Astrocyte of the hippocampus (primary cell): Measurements from ENCODE around the gene ZCCHC14.

Source experiments
- DNase-seq: peaks from one replicate; pipeline ENCODE4 v3.0.0; 2011; ENCODE audit warnings: low read depth, low spot score

ZCCHC14 gene

DNA sequence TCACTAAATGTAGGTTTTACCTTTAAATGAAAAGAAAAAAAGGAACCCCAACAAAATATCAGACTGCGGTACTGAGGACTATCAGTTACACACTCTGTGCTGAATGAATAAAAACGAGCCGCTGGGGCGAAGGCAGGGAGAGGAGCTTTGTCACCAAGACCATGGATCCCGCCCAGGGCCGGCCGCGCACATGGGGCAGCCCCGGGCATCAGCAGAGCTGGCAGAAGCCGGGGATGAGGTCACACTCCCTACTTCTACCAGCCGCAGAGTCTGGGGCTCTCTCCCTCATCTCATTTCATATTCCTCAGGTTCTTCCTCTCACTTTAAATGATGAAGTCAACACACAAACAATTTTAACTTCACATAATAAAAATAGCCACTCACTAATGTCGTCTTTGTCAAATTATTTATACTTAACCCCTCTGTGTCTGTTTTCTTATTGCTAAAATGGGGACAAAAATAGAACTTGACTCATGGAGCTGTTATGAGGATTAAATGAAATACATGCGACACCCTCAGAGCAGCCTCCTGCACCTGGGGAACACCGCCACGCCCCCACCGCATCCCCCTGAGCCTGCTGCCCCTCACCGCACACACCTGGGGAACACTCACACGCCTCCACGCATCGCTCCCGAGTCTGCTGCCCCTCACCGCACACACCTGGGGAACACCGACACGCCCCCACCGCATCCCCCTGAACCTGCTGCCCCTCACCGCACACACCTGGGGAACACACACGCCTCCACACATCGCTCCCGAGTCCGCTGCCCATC is 15.4 kb downstream of the ZCCHC14 start:
- peak; percentile 83 for DNase-seq

DNA sequence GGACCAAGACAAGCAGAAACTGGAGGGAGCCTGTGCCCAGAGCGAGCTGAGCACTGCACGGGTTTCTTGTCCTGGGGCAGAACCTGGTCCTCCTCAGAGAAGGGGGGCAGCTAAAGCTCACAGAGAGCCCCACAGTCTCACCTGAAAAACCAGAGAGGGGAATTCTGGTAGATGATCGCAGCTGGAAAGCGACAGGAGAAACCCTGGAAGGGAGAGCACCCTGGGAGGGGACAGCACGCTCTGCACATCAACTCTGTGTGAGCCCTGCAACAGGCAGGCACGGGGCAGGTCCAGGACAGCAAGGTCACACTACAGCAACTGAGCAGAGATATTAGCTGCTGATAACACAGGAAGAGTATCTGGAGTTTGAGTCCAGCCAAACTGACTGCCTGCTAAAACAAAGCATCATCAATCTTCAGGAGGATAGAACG is 18.2 kb downstream of the ZCCHC14 start:
- no peak for DNase-seq

DNA sequence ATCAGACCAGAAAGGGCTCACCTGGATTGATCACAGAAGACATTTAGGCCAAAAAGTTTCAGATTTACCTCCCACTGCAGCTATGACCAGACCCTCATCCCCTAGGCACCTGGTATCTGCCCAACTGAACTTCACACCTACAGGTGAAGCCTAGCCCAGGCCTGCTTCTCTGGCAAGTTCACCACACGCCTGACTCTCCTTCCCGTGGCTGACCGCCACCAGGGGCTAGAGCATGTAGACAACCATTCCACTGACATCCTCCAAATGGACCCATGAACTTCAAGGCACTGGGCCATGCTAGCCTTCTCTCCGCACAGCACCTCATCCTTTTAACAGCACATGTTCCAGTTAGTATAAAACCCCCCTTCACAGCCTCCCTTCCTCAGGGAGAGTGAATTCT is 18.8 kb downstream of the ZCCHC14 start:
- no peak for DNase-seq

DNA sequence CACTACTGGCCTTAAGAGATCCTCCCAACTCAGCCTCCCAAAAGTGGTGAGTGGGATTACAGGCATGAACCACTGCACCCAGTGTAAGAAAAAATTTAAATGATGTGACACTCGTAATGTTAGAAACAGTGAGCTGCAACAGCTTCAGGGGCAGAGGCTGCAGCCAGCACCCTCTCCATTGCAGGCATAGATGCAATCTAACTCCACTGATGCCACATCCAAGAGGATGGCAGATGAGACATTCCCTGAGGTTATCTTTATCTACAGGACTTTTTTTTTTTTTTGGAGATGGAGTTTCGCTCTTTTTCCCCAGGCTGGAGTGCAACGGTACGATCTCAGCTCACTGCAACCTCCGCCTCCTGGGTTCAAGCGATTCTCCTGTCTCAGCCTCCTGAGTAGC is 19.9 kb downstream of the ZCCHC14 start:
- no peak for DNase-seq

DNA sequence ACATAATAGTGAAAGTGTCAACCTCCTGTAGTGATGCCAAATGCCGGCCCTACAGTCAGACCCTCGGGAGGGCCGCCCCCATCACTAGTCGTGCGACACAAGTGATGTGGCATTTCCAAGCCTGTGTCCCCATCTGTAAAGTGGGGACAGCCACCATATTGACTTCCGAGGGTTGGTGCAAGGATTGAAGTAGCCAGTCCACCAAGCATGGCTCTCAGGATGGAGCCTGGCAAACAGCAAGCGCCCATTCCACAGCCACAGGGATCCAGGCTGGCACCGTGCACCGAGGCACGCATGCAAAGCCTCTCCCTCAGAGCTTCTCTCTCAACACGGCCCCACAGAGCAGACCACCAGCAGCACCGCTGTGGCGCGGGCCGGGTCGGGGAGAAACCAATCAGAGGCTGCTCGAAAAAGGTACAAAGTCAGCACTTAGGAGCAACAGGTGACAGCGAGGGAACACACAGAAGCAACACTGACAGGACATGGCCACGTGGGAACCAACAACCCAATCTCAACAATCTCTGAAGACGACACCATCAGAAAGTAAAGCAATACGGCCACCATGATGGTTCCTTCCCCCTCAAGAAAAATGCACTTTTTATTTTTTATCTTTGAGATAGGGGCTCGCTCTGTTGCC is 20.6 kb downstream of the ZCCHC14 start:
- DNase-seq, result no peak

DNA sequence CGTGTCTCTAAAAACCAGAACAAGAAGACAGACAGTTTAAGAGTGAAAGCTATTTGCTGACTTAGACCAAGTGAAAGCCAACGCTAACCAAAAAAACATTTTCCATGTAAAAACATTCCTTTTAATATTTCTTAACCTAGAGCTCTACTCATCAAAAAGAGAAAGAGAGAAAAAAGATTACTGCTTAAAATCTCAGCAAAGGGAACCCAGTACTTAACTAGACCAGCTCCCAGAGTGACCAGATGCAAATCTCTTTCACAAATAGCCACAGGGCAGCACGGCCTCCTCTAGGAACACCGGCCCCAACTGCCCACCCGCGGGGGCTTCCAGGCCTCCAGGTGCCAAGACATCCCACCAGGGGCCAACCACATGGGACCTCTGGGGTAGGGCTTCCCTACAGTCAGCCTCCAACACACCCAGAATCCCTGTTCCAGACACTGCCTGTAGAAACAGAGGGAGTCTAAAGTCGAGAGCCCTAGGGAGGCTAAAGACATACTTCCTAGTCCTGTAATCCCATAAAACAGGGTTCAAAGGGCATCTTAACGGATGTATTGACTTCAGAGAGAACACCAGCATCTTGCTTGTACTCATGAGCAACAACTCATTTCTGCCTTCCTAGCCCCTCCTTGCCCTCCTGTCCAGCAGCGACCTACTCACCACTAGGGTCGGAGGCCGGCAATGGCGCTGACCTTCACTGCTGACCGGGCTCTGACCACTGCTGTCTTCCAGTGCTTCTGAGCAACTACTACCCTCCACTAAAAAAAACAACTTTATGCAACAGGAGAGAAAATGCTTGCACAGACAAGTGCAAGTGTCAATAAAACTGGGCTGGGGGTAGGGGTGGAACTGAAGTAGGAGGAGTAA is 21.3 kb downstream of the ZCCHC14 start:
- DNase-seq, result no peak

DNA sequence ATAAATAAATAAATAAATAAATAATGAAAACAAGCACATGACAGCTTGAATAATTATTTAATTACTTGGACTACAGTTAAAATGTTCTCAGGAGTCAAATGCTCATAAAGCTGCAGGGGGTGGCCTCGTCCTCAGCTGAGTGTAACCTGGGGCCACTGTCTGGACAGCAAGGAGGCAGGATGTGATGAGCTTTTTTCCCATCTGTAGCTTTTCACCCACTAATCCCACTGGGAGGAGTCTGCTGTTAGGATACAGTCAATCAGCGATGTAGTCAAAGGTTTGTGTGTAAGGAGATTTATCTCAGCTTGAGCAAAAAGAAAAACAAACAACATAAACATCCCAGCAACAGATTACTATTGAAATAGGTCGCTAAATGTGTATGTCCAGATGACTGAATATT is 22.5 kb downstream of the ZCCHC14 start:
- DNase-seq, result no peak

DNA sequence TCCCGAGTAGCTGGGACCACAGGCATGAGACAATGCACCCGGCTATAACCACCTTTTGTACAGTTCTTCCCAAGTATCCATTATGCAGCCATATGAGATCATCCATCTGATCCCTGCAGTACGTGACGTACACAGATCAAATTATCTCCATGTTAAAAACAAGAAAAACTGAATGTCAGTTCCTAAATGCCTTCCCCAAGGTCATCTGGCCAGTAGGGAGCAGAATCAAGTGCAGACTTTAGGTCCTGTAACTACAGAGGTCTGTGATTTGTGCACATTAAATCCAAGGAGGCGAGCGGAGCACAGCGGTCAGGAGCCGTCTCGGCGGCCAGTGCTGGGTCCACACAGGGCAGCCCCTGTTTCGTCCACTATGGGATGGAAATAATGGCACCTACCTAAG is 23.7 kb downstream of the ZCCHC14 start:
- no peak for DNase-seq

DNA sequence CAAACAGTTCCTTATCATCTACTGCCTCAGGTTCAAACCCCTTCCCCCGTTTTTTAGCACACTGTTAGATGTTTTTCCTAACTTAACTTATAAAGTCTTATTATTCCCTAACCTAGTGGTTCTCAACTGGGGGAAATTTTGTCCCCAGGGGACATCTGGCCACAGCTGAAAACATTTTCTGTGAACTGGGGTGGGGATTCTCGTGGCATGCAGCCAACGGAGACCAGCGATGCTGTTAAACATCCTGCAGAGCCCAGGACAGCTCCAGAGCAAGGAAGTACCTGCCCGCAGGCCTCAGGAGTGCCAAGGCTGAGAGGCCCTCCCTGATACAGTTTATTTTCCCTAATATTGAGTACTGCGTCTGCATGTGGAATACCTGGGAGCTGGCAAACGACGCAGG is 24.3 kb downstream of the ZCCHC14 start:
- DNase-seq, result no peak

DNA sequence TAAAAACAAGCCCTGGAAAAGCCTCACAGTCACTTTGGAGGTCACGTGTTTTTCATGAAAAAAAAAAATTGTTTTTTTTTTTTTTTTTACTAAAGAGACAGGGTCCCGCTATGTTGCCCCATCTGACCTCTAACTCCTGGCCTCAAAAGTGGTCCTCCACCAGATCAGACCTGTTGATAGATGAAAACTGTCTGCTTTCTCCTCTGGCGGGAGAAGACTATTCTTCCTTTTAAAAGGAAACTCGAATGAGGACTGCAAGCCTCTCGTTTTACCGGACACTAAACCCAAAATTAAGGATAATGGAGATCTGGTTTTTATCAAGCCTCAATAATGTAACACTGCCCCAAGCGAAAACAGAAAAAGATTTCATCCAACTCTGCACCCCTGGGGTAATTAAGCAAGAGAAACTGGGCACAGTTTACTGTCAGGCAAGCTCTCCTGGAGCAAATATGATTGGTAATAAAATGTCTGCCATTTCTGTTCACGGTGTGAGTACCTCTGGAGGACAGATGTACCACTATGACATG is 25.8 kb downstream of the ZCCHC14 start:
- no peak for DNase-seq

DNA sequence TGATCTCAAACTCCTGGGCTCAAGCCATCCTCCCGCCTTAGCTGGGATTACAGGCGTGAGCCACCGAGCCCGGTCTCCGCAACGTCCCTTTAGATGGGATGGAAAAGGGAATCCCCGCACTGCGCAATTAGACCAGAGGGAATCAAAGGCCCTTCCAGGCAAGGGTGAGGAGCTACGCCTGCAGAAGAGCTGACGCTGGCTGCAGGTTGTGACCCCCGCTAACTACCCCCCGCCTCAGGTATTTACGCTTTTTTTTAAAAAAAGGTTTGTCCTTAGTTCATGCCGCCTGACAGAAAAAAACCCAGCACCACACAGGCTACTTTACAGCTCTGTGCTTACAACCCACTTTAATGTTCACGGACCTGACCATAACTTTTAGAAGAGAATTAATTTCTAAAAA is 26.9 kb downstream of the ZCCHC14 start:
- DNase-seq, result no peak

DNA sequence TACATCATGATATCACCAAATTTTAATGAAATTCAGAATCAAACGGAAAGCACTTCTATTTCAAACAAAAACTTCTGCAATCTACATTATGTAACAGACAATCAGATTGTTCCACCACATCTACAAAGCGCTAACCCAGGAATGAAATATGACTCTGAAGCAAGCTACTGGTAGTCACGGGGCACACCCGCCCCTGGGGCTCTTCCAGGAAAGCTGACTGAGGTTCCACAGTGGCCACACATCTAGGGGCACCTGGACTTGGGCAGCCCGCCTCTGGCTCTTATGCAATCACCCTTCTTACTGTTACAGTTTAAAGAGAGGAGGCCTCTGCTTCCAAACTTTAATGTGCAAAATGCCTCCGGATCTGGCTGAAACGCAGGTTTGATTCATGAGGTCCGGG is 27.5 kb downstream of the ZCCHC14 start:
- DNase-seq, result peak; percentile 75

DNA sequence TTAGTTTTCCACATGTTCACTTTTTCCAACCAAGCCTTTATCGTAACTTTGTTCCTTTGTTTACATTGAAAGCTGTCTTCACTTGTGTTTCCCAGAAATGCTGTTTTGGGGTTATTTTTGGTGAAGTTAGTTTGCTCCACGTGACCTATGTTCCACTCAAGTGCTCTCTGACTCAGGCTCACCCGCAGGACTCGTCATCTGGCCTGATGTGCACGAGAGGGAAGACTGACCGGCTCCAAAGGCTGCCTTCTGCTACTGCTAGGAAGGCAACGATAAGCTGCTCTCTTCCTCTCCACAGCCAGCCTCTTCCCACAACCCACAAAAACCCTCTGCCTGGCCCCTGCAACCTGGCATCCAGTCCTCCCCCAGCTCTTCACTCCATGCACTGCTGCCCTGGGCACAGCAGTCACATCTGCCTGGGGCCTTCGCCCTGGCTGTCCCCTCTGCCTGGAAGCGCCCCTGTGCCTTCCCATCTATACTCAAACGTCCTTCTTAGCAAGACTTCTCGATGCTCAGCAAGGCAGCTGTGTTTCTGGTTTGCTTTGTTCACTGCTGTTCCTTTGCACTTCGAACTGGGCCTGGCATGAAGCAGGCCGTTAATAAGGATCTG is 28.0 kb downstream of the ZCCHC14 start:
- peak; percentile 79 for DNase-seq

DNA sequence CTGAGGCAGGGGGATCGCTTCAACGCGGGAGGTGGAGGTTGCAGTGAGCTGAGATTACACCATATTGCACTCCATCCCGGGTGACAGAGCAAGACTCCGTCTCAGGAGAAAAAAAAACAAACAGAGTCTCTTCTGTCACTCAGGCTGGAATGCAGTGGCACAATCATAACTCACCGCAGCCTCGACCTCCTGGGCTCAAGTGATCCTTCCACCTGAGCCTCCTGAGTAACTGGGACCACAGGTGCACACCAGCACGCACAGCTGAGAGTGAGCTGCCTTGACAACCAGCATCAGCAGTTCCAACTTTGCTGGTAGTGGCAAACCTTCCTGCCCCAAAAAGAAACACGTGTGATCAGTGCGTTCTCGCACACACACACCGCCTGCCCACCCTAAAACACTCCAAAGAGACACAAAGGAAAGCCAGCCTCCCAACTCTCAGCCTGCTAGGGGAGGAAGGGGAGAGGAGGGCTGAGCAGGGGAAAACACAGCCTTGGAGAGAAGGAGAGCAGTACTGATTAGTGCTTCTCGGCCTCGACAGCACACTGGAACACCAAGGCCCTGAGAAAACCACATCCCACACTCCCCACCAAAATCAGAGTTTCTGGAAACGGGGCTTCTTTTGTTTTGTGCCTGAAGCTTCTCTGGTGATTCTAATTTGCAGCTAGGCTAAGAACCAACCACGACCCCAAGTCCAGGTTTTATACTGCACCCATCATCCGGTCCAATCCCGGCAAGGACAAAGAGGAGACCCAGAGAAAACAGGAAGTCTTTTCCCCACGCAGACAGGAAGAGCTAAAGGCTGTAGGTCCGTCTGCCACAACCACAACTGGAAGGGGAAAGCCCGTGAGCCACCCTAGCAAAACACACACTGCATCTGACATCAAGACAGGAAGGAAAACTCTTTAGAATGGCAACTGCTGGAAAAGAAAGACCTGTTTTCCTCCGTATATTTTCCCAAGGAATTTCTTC is 28.8 kb downstream of the ZCCHC14 start:
- DNase-seq, result peak; percentile 65

DNA sequence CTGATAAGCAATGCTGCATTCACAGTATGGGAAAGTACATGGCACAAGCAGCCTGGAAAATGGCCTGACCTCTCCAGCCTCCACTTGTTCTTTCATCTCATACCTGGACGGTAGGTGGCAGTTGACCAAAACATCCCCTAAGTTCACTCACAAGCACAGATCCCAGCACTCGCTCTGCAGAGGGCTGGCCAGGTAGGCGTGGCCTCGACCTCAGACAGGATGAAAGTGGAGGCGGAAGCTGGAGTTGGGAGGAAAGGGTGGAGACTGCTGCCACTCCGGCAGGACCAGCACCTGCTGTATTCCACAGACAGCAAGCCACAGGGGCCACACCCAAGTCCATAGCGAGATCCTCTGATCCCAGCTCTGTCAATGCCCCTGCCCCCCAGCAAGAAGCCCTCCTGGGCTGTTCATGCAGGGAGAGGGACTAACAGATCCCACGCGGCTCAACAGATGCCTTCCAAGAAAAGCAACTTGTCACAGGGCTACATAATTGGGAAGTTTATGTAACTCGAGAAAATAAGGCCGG is 31.3 kb downstream of the ZCCHC14 start:
- peak; percentile 65 for DNase-seq

DNA sequence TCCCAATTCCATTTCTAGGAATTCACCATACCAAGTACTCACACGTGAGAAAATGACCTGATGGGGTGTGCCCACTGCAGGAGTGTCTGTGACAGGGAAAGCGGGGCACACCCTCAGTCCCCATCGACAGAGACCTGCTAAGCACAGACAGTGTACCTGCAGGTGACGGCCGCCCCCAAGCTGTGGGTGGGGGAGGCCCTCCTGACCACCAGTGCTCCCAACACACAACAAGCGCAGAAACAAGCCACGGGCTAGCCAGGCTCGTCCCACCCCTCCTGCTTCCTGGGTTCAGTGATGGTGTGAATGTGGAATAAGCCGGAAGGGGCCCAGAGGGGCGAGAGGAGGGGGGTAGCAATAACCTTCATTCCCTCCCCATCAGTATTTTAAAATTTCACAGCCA is 31.9 kb downstream of the ZCCHC14 start:
- no peak for DNase-seq

DNA sequence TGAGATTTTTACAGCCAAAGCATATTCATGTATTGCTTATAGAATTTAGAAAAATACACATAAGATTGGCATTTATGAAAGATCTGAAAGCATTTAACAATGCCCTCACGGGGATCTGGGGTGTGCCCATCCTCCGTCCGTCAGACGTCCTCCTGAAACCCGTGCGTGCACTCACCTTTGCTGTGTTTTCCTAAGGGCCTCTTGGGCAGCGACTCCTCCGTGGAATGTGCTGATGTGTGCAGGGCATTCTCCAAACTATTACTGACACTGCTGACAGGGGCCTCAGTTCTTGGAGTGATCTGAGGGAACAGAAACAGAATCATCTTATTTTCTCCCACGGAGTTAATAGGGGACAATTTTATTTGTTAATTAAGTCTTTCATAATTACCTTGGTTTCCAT is 33.0 kb downstream of the ZCCHC14 start:
- DNase-seq, result no peak

DNA sequence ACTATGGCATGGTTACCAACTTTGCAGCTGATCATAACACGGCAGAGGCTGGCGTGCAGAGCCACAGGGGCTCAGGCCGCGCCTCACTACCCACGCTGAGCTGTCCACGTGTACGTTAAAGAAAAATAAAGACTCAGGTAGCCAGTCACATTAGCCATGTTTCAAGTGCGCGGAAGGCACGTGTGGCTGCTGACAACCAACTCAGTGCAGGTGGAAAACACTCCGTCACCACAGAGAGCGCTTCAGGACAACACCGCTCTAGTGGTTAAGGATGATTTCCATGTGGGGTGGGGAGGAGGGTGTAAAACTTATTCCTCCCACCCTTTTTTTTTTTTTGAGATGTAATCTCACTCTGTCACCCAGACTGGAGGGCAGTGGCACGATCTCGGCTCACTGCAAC is 33.8 kb downstream of the ZCCHC14 start:
- DNase-seq, result no peak

DNA sequence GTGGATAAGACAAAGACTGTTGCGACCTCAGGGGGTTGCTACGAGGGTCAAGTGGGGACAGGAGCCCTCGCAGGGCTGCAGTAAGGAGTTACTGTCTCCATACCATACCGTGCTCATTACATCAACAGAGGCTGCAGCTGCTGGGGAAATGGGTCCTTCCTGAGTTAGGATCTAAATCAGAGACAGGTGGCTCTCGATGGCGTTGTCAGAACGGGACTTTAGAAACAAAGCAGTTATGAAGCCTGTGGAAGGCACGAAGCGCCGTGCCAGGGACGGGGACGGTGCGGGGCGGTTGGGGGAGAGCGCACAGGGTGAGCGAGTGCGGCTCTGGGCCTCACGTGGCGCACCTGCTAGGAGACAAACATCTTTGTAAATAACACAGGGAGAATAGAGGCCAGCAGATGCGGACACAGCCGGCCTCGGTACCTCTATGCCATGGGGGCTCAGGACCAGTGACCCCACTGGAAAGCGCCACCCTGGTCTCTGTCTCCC is 34.4 kb downstream of the ZCCHC14 start:
- no peak for DNase-seq
